Activated naive CD4-positive, alpha-beta T cell treated with anti-CD3 and anti-CD28 coated beads, Interleukin-2, amount 50 U/mL, for 72 hours (primary cell): ENCODE results near the gene IGF1R. TPM values are rescaled to one million over a fixed set of nuclear protein-coding genes. Genes with fewer than 3 reads are reported as not detected.
A peak's percentile ranks its signal among the peaks of the same experiment; 100 is the strongest.
"Not testable (repeated sequence)": the region's sequence is repeated elsewhere in the genome, so short reads cannot be mapped to it uniquely, and the experiment has no call there.

Source experiments
- ATAC-seq, 2 donors: fragments of 150-1000 bp; cut with Tn5 transposase; 2 replicates each; pipeline ENCODE4 v1.10.0; 2021; ENCODE audit warnings: mild to moderate bottlenecking in 2 of 2, moderate library complexity in 2 of 2
- DNase-seq, 2 donors: peaks; one replicate each; pipeline ENCODE4 v3.0.0; 2021 to 2022; ENCODE audit warnings: low spot score in 2 of 2
- H3K27ac Mint-ChIP-seq, 2 donors: one replicate each; pipeline ENCODE4 v1.8.0; 2022; ENCODE audit warnings: mild to moderate bottlenecking in 2 of 2, mixed read lengths in 2 of 2
- H3K36me3 Mint-ChIP-seq, 2 donors: one replicate each; pipeline ENCODE4 v1.8.0; 2022; ENCODE audit warnings: mixed read lengths in 2 of 2
- H3K9me3 Mint-ChIP-seq, 2 donors: one replicate each; pipeline ENCODE4 v1.8.0; 2022; ENCODE audit warnings: mixed read lengths in 2 of 2
- total RNA-seq, 2 donors: library from RNA; stranded (reverse); gene quantifications; one replicate each; pipeline ENCODE4 v1.2.3, GENCODE V29; 2022

Gene IGF1R
- total RNA-seq, 2 donors from 2014 or later = 35.6 to 39.4 TPM

DNA sequence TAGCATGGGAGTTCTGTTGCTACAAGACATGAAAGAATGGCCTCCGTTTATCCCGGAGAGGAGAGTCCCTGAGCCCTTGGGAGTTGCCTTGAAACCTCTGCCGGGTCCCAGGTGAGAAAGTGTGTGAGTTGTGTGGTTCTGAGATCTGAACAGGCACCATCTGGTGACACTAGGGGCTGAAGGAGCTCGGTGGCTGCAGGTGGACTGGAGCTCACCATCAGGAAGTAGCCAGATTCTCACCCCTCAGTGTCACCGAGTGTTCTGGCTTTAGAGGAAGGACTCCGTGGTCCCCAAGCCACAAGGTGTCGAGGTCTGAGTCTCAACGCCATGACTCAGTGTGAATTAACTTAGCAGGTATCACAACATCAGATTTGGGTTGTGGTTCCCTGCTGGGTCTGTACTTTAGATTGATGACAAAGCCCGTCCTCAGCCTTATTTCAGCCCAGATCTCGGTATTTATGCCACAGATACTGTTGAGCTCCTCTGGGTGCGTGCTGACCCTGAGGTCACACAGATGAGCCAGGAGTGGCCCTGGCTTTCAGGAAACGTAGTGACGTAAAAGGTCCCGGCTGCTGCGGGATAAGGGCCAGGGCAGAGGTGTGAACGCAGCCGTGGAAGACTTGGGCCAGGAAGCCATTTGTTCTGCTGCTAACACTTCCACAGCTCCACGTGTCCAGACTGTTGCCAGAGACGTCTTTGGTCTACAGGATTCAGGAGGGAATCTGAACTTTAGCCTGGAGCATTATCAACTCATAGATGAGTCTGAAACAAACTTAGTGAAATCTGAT lies 304.9 kb downstream of the IGF1R start:
- ATAC-seq (peak; percentile 71 to 82), DNase-seq (peak; percentile 19 to 64)
- peaks cover 11 to 26% of the 10 kb centered on the region in 2 donors for H3K36me3 Mint-ChIP-seq
- H3K27ac Mint-ChIP-seq = peak overlapping the region in 1 of 2 donors; percentile 90
- no peaks in the 10 kb centered on the region for H3K9me3 Mint-ChIP-seq

DNA sequence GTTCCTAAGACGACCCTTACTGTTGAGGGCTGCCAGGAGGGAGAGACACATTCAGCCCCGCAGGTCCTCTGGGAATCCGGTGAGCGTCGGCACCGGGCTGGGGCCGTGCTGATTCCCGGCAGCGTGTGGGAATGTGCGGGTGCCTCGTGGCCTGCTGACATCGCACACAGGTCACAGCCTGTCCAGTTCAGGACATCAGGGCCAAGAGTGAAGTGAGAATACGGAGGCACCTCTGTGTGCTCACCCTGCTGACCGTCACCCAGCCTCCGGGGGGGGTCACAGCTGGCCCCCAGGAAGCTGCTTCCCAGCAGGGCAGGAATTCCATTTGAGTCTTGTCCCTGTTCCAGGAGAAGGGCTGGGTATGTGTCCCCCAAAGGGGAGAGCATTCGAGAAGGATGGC lies 305.6 kb downstream of the IGF1R start:
- no peak for DNase-seq
- Mint-ChIP-seq H3K36me3 (peaks cover 11 to 29% of the 10 kb centered on the region in 2 donors), H3K9me3 (no peaks in the 10 kb centered on the region), H3K27ac (peak overlapping the region in 1 of 2 donors; percentile 90)
- no peak for ATAC-seq

DNA sequence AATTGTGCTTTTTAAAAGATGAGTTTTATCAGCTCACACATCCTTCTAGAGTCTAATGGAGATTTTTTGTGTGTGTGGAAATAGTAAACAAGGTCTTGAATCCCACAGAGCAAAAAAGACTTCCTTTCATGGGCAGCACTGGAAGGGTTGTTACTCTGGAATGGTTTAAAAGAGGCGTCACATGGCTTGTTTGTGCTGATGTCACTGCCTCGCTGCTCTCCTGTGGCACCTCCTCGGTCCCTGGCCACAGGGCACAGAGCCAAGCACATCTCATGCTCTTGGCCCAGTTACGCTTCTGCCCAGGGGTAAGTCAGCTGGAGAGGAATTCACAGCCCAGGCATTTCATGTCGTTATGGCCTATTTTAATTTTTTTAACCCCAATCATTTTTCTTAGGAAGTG lies 306.1 kb downstream of the IGF1R start:
- H3K36me3 Mint-ChIP-seq = peaks cover 10 to 27% of the 10 kb centered on the region in 2 donors

GRCh38 chr15:98955331-98955730 lies 307.0 kb downstream of the IGF1R start:
- DNase-seq (no peak), ATAC-seq (no peak)
- Mint-ChIP-seq H3K9me3 (no peaks in the 10 kb centered on the region), H3K27ac (no peak overlapping the region), H3K36me3 (peaks cover 12 to 32% of the 10 kb centered on the region in 2 donors)

More for the DNA sequence above, 306.1 kb downstream of the IGF1R start:
- no peak for DNase-seq
- no peaks in the 10 kb centered on the region for H3K9me3 Mint-ChIP-seq
- ATAC-seq = no peak
- no peak overlapping the region for H3K27ac Mint-ChIP-seq

GRCh38 chr15:98955961-98956723 lies 307.8 kb downstream of the IGF1R start:
- Mint-ChIP-seq H3K27ac (no peak overlapping the region), H3K36me3 (peaks cover 20 to 39% of the 10 kb centered on the region in 2 donors), H3K9me3 (peaks cover under 1 to 3% of the 10 kb centered on the region in 2 donors)
- DNase-seq (no peak), ATAC-seq (no peak)

DNA sequence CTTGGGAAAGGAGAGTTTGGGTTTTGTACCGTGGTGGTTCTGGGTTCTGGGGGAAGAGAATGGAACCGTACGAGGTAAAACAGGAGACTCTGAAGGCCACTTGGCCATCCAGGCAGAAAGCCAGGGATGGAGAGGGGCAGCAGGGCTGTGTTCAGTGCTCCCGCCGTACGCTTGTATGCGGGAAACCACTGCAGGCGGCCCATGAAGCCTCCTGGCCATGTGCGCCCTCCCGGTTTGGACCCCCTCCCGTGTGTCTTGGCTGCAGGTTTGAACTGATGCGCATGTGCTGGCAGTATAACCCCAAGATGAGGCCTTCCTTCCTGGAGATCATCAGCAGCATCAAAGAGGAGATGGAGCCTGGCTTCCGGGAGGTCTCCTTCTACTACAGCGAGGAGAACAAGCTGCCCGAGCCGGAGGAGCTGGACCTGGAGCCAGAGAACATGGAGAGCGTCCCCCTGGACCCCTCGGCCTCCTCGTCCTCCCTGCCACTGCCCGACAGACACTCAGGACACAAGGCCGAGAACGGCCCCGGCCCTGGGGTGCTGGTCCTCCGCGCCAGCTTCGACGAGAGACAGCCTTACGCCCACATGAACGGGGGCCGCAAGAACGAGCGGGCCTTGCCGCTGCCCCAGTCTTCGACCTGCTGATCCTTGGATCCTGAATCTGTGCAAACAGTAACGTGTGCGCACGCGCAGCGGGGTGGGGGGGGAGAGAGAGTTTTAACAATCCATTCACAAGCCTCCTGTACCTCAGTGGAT lies 308.6 kb downstream of the IGF1R start:
- Mint-ChIP-seq H3K27ac (peak overlapping the region in 1 of 2 donors; percentile 92), H3K36me3 (peaks cover 29 to 47% of the 10 kb centered on the region in 2 donors), H3K9me3 (peaks cover 7 to 9% of the 10 kb centered on the region in 2 donors)
- DNase-seq = no peak
- no peak for ATAC-seq

DNA sequence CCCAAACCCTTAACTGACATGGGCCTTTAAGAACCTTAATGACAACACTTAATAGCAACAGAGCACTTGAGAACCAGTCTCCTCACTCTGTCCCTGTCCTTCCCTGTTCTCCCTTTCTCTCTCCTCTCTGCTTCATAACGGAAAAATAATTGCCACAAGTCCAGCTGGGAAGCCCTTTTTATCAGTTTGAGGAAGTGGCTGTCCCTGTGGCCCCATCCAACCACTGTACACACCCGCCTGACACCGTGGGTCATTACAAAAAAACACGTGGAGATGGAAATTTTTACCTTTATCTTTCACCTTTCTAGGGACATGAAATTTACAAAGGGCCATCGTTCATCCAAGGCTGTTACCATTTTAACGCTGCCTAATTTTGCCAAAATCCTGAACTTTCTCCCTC lies 309.3 kb downstream of the IGF1R start:
- peaks cover 34 to 54% of the 10 kb centered on the region in 2 donors for H3K36me3 Mint-ChIP-seq
- peaks cover 7 to 14% of the 10 kb centered on the region in 2 donors for H3K9me3 Mint-ChIP-seq
- ATAC-seq (no peak), DNase-seq (no peak)
- H3K27ac Mint-ChIP-seq = peak overlapping the region in 1 of 2 donors; percentile 92

GRCh38 chr15:98958076-98958475 lies 309.7 kb downstream of the IGF1R start:
- DNase-seq (no peak), ATAC-seq (no peak)
- Mint-ChIP-seq H3K9me3 (peaks cover 7 to 15% of the 10 kb centered on the region in 2 donors), H3K36me3 (peaks cover 34 to 58% of the 10 kb centered on the region in 2 donors), H3K27ac (peak overlapping the region in 1 of 2 donors; percentile 36)

GRCh38 chr15:98958918-98959639 lies 310.7 kb downstream of the IGF1R start:
- H3K27ac Mint-ChIP-seq = peak overlapping the region in 1 of 2 donors; percentile 1
- no peak for ATAC-seq
- peaks cover 7 to 15% of the 10 kb centered on the region in 2 donors for H3K9me3 Mint-ChIP-seq
- peaks cover 34 to 65% of the 10 kb centered on the region in 2 donors for H3K36me3 Mint-ChIP-seq
- no peak for DNase-seq

GRCh38 chr15:98959640-98960007 lies 311.3 kb downstream of the IGF1R start:
- ATAC-seq (no peak), DNase-seq (no peak)
- Mint-ChIP-seq H3K9me3 (peaks cover 7 to 15% of the 10 kb centered on the region in 2 donors), H3K27ac (no peak overlapping the region), H3K36me3 (peaks cover 34 to 65% of the 10 kb centered on the region in 2 donors)

GRCh38 chr15:98960555-98961050 lies 312.3 kb downstream of the IGF1R start:
- ATAC-seq (no peak), DNase-seq (no peak)
- H3K36me3 Mint-ChIP-seq = peaks cover 34 to 65% of the 10 kb centered on the region in 2 donors
- H3K9me3 Mint-ChIP-seq = peaks cover 7 to 15% of the 10 kb centered on the region in 2 donors
- no peak overlapping the region for H3K27ac Mint-ChIP-seq

DNA sequence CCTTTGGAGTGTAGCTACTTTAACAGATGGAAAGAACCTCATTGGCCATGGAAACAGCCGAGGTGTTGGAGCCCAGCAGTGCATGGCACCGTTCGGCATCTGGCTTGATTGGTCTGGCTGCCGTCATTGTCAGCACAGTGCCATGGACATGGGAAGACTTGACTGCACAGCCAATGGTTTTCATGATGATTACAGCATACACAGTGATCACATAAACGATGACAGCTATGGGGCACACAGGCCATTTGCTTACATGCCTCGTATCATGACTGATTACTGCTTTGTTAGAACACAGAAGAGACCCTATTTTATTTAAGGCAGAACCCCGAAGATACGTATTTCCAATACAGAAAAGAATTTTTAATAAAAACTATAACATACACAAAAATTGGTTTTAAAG lies 315.1 kb downstream of the IGF1R start:
- H3K36me3 Mint-ChIP-seq = peaks cover 28 to 44% of the 10 kb centered on the region in 2 donors

GRCh38 chr15:98964466-98965133 lies 316.3 kb downstream of the IGF1R start:
- no peak overlapping the region for H3K27ac Mint-ChIP-seq
- H3K36me3 Mint-ChIP-seq = peaks cover 24 to 38% of the 10 kb centered on the region in 2 donors
- ATAC-seq (no peak), DNase-seq (no peak)
- peaks cover 7 to 15% of the 10 kb centered on the region in 2 donors for H3K9me3 Mint-ChIP-seq

More for the DNA sequence above, 315.1 kb downstream of the IGF1R start:
- Mint-ChIP-seq H3K27ac (peak overlapping the region in 1 of 2 donors; percentile 26), H3K9me3 (peaks cover 7 to 15% of the 10 kb centered on the region in 2 donors)
- no peak for ATAC-seq
- no peak for DNase-seq

GRCh38 chr15:98965134-98965491 lies 316.8 kb downstream of the IGF1R start:
- Mint-ChIP-seq H3K36me3 (peaks cover 24 to 36% of the 10 kb centered on the region in 2 donors), H3K9me3 (peaks cover 7 to 15% of the 10 kb centered on the region in 2 donors)
- not testable (repeated sequence) for H3K27ac Mint-ChIP-seq, DNase-seq, ATAC-seq

DNA sequence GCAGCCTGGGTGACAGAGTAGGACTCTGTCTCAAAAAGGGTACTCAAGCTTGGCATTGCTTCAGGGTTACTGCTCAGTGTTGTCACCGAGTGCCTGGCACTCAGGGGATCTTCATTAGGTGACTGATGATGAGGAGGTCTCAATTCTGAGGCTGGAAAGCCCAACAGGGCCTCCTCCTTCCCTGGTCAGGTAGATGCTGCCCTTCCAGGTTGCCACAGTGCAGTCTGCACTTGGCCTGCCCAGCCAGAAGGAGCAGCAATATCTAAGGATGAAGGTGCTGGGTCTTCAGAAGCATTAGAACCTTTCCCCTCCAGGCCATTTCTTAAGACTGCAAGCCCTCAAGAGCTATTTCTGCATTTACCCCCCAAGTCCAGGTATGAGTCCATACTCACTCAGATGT lies 317.3 kb downstream of the IGF1R start:
- Mint-ChIP-seq H3K9me3 (peaks cover 7 to 17% of the 10 kb centered on the region in 2 donors), H3K27ac (no peak overlapping the region), H3K36me3 (peaks cover 19 to 32% of the 10 kb centered on the region in 2 donors)
- DNase-seq (no peak), ATAC-seq (no peak)
